IMR-90 (cell line): ENCODE data around the gene ATP5PO. TPM values are rescaled to one million over a fixed set of nuclear protein-coding genes. Genes with fewer than 3 reads are reported as not detected.

Experiments used
- ATAC-seq: fragments of 200-7000 bp; cut with Tn5 transposase; 2 replicates; pipeline ENCODE4 v1.9.1; 2020; ENCODE audit warnings: low read depth, mild to moderate bottlenecking, moderate library complexity
- BruUV-seq: library from RNA; stranded (reverse); fragments of 400-500 nt; replicated peaks from 2 replicates; lab custom pipeline; 2021; lab: Mats Ljungman, UMichigan
- CTCF ChIA-PET: fragments of 300-600 bp; formaldehyde crosslinking; extraction: SDS; loops from one replicate; lab custom pipeline; 2021; ENCODE audit warnings: antibody characterized with exemption; lab: Yijun Ruan, JAX
- POLR2A ChIA-PET: fragments of 300-600 bp; sonication (Branson Sonifier 250); formaldehyde crosslinking; loops from one replicate; lab custom pipeline; 2022; ENCODE audit warnings: antibody characterized with exemption; ENCODE audit not compliant: unreplicated experiment; lab: Charles Lee
- DNase-seq: peaks from one replicate; pipeline ENCODE4 v3.0.0; 2013
- H2AFZ ChIP-seq: replicated peaks from 2 replicates; pipeline ENCODE3; 2013; ENCODE audit warnings: low read length, mild to moderate bottlenecking; ENCODE audit not compliant: poor library complexity
- H2AK5ac ChIP-seq: 2 replicates; pipeline ENCODE4 v1.6.1; 2013; ENCODE audit warnings: low read depth, low read length, inconsistent platforms
- H2AK9ac ChIP-seq: replicated peaks from 2 replicates; pipeline ENCODE3; 2013; ENCODE audit warnings: mild to moderate bottlenecking, low read depth, low read length, moderate library complexity; ENCODE audit not compliant: poor library complexity
- H2BK120ac ChIP-seq: 2 replicates; pipeline ENCODE4 v1.6.1; 2013; ENCODE audit warnings: low read depth, low read length, inconsistent platforms
- H2BK15ac ChIP-seq: 3 replicates; pipeline ENCODE4 v1.6.1; 2013; ENCODE audit warnings: low read depth, low read length, inconsistent platforms
- H2BK20ac ChIP-seq: 2 replicates; pipeline ENCODE4 v1.6.1; 2013; ENCODE audit warnings: low read depth, mild to moderate bottlenecking, inconsistent platforms, low read length, moderate library complexity
- H2BK5ac ChIP-seq: 2 replicates; pipeline ENCODE4 v1.6.1; 2013; ENCODE audit warnings: mild to moderate bottlenecking, low read depth, low read length, inconsistent platforms; ENCODE audit not compliant: poor library complexity, severe bottlenecking
- H3K14ac ChIP-seq: replicated peaks from 2 replicates; pipeline ENCODE4 v1.6.1; 2013; ENCODE audit warnings: low read depth, low read length, inconsistent platforms
- H3K18ac ChIP-seq: 2 replicates; pipeline ENCODE4 v1.6.1; 2013; ENCODE audit warnings: low read depth, low read length, control low read depth
- H3K23ac ChIP-seq: 2 replicates; pipeline ENCODE4 v1.6.1; 2013; ENCODE audit warnings: low read depth, low read length, inconsistent platforms
- H3K27ac ChIP-seq: 2 replicates; pipeline ENCODE4 v1.5.1; 2013; ENCODE audit warnings: mild to moderate bottlenecking, control low read depth, low read length; ENCODE audit not compliant: insufficient read depth
- H3K27me3 ChIP-seq: 2 replicates; pipeline ENCODE4 v1.6.1; 2013; ENCODE audit warnings: low read length; ENCODE audit not compliant: control insufficient read depth, insufficient read depth
- H3K36me3 ChIP-seq: 2 replicates; pipeline ENCODE4 v1.6.1; 2013; ENCODE audit warnings: low read length, mixed read lengths; ENCODE audit not compliant: control insufficient read depth, insufficient read depth
- H3K4ac ChIP-seq: 2 replicates; pipeline ENCODE4 v1.6.1; 2013; ENCODE audit warnings: low read depth, low read length, inconsistent platforms
- H3K4me1 ChIP-seq: 2 replicates; pipeline ENCODE4 v1.6.1; 2013; ENCODE audit warnings: low read length, mixed read lengths; ENCODE audit not compliant: control insufficient read depth, insufficient read depth
- H3K4me2 ChIP-seq: 2 replicates; pipeline ENCODE4 v1.6.1; 2013; ENCODE audit warnings: low read depth, mild to moderate bottlenecking, control low read depth, low read length, moderate library complexity
- H3K4me3 ChIP-seq: 2 replicates; pipeline ENCODE4 v1.5.1; 2013; ENCODE audit warnings: low read depth, mild to moderate bottlenecking, control low read depth, low read length, moderate library complexity; ENCODE audit not compliant: insufficient read depth
- H3K56ac ChIP-seq: 2 replicates; pipeline ENCODE4 v1.6.1; 2013; ENCODE audit warnings: low read length, inconsistent platforms; ENCODE audit not compliant: insufficient read depth; ENCODE audit errors: extremely low read depth
- H3K79me1 ChIP-seq, 2 experiments: 2 replicates each; pipeline ENCODE4 v1.6.1; 2013; ENCODE audit warnings: low read length in 2 of 2, inconsistent platforms in 1 of 2, low read depth in 1 of 2
- H3K9ac ChIP-seq: 2 replicates; pipeline ENCODE4 v1.6.1; 2013; ENCODE audit warnings: low read depth, low read length, control low read depth
- H3K9me1 ChIP-seq: 2 replicates; pipeline ENCODE4 v1.6.1; 2013; ENCODE audit warnings: low read length, inconsistent platforms; ENCODE audit not compliant: insufficient read depth
- H3K9me3 ChIP-seq: 2 replicates; pipeline ENCODE4 v1.6.1; 2013; ENCODE audit warnings: low read length; ENCODE audit not compliant: control insufficient read depth, insufficient read depth
- H4K20me1 ChIP-seq: 2 replicates; pipeline ENCODE4 v1.6.1; 2013; ENCODE audit warnings: low read length, inconsistent platforms; ENCODE audit not compliant: insufficient read depth
- H4K5ac ChIP-seq: 2 replicates; pipeline ENCODE4 v1.6.1; 2013; ENCODE audit warnings: mild to moderate bottlenecking, low read depth, low read length, control low read depth
- H4K8ac ChIP-seq, 2 experiments: 2 replicates each; pipeline ENCODE4 v1.6.1; 2013; ENCODE audit warnings: low read depth in 2 of 2, low read length in 2 of 2, control low read depth in 1 of 2, inconsistent platforms in 1 of 2
- H4K91ac ChIP-seq: 2 replicates; pipeline ENCODE4 v1.6.1; 2013; ENCODE audit warnings: low read depth, low read length, inconsistent platforms; ENCODE audit not compliant: insufficient read depth
- BHLHE40 ChIP-seq: fragments of 150-350 bp; IDR thresholded peaks from 2 replicates; pipeline ENCODE4 v1.6.1; 2016; ENCODE audit warnings: mild to moderate bottlenecking, low read depth, low read length
- CEBPB ChIP-seq: IDR thresholded peaks from 2 replicates; pipeline ENCODE4 v1.6.1; 2012; ENCODE audit warnings: low read depth, low read length, improper control_type of control experiment
- CHD1 ChIP-seq: IDR thresholded peaks from 2 replicates; pipeline ENCODE4 v1.6.1; 2012; ENCODE audit warnings: low read depth, low read length, improper control_type of control experiment
- CTCF ChIP-seq: conservative IDR thresholded peaks from 2 replicates; pipeline ENCODE4 v1.5.1; 2012; ENCODE audit warnings: mild to moderate bottlenecking, low read depth, low read length, improper control_type of control experiment
- ELK1 ChIP-seq: fragments of 150-350 bp; IDR thresholded peaks from 2 replicates; pipeline ENCODE4 v1.6.1; 2016; ENCODE audit warnings: low read depth, mild to moderate bottlenecking, low read length, moderate library complexity, borderline replicate concordance
- FOS ChIP-seq: fragments of 150-350 bp; IDR thresholded peaks from 2 replicates; pipeline ENCODE4 v1.6.1; 2016; ENCODE audit warnings: low read depth, low read length
- MAFK ChIP-seq: IDR thresholded peaks from 2 replicates; pipeline ENCODE4 v1.6.1; 2012; ENCODE audit warnings: low read depth, low read length, improper control_type of control experiment
- MAZ ChIP-seq: IDR thresholded peaks from 2 replicates; pipeline ENCODE4 v1.6.1; 2012; ENCODE audit warnings: low read depth, mild to moderate bottlenecking, low read length, improper control_type of control experiment, moderate library complexity, borderline replicate concordance
- MXI1 ChIP-seq: IDR thresholded peaks from 2 replicates; pipeline ENCODE4 v1.6.1; 2012; ENCODE audit warnings: low read depth, mild to moderate bottlenecking, low read length, moderate library complexity, borderline replicate concordance
- NFE2L2 ChIP-seq: fragments of 150-350 bp; IDR thresholded peaks from 2 replicates; pipeline ENCODE4 v1.6.1; 2016; ENCODE audit warnings: low read depth, mild to moderate bottlenecking, low read length
- POLR2A ChIP-seq: IDR thresholded peaks from 2 replicates; pipeline ENCODE4 v1.6.1; 2012; ENCODE audit warnings: mild to moderate bottlenecking, low read depth, low read length
- RAD21 ChIP-seq: IDR thresholded peaks from 2 replicates; pipeline ENCODE4 v1.6.1; 2012; ENCODE audit warnings: low read length, improper control_type of control experiment
- RCOR1 ChIP-seq: IDR thresholded peaks from 2 replicates; pipeline ENCODE4 v1.6.1; 2012; ENCODE audit warnings: mild to moderate bottlenecking, low read length, improper control_type of control experiment; ENCODE audit not compliant: insufficient replicate concordance
- RFX5 ChIP-seq: IDR thresholded peaks from 2 replicates; pipeline ENCODE4 v1.8.0; 2012; ENCODE audit warnings: low read depth, mild to moderate bottlenecking, low read length, moderate library complexity
- SMC3 ChIP-seq: fragments of 150-350 bp; IDR thresholded peaks from 2 replicates; pipeline ENCODE4 v1.6.1; 2016; ENCODE audit warnings: low read depth, mild to moderate bottlenecking, antibody characterized with exemption, low read length, moderate library complexity
- USF2 ChIP-seq: fragments of 150-350 bp; IDR thresholded peaks from 2 replicates; pipeline ENCODE4 v1.6.1; 2017; ENCODE audit warnings: mild to moderate bottlenecking, antibody characterized with exemption, low read length, low read depth
- WGBS, 2 experiments: methylation state at CpG; one replicate each; pipeline versions ENCODE4 v1.1.5 to v1.1.7; 2013; ENCODE audit warnings: missing lambda C conversion rate in 2 of 2; ENCODE audit not compliant: insufficient read length in 1 of 2; ENCODE audit errors: extremely low coverage in 2 of 2; 5-methylcytosine and 5-hydroxymethylcytosine counted together
- dilution Hi-C: fragments of 300-500 bp; cut with HindIII; formaldehyde crosslinking; loops from one replicate; pipeline ENCODE4 v1.14.3; 2018; ENCODE audit warnings: low sequenced_read_pairs; ENCODE audit not compliant: unreplicated experiment
- in situ Hi-C: fragments of 300-500 bp; cut with MboI; formaldehyde crosslinking; loops from 3 replicates; pipeline ENCODE4 v1.14.3; 2019; ENCODE audit warnings: low sequenced_read_pairs, inconsistent platforms, mixed read lengths
- intact Hi-C: fragments of 100-400 bp; cut with micrococcal nuclease; formaldehyde crosslinking; loops from 2 replicates; pipeline ENCODE4 v1.10.0; 2022
- polyA plus RNA-seq, 3 experiments: library from polyadenylated mRNA; depleted of rRNA; stranded (reverse); fragments of >200 nt; gene quantifications; 2 replicates each; pipeline ENCODE4 v1.2.3, GENCODE V29; 2012; ENCODE audit warnings: low replicate concordance in 1 of 3
- total RNA-seq: library from RNA; depleted of rRNA; stranded (reverse); fragments of >200 nt; gene quantifications from 2 replicates; pipeline ENCODE4 v1.2.3, GENCODE V29; 2012

ATP5PO gene
- total and polyA plus RNA-seq, 2 of the 4 experiments (the other 2 are of a cell fraction): 237 to 250 TPM

DNA sequence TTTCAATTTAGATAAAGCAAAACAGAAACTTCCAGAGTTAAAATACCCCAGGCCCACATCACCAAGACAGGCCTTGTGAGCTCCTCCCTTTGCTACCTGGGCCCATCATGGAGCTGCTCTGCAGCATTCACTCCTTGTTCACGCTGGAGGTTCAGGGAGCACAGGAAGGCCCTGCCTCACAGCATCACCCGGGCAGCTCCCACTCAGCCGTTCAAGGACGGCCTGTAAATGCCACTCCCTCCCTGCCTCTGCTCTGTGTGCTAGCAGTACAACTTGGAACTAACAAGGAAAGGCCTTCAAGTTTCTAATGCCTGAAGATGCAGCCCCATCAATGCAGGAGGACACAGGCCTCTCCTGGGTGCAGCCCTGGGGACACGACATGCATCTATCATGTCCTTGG lies 11.6 kb downstream of the ATP5PO start:
- ChIA-PET POLR2A (interaction anchor here (0.6 kb wide), 1 partner anchor 241 kb away, joined by 3 read pairs; no protein-coding TSS in a partner anchor), CTCF (no interaction called here)
- Histone ChIP-seq H3K4me1 (peaks cover 4% of the 10 kb centered on the region), H4K91ac (no peak overlapping the region), H3K23ac (no peak overlapping the region), H2AK9ac (no peak overlapping the region), H3K9me3 (no peaks in the 10 kb centered on the region), H2BK20ac (no peak overlapping the region), H2AFZ (no peak overlapping the region), H3K4ac (no peak overlapping the region), H3K79me1 (peaks cover 0 to 3% of the 10 kb centered on the region in 2 experiments; a peak in 1 of 4 replicates), H2BK15ac (no peak overlapping the region), H3K4me2 (no peak overlapping the region), H3K27me3 (no peaks in the 10 kb centered on the region), H2BK5ac (no peak overlapping the region), H2BK120ac (no peak overlapping the region), H3K9ac (no peak overlapping the region), H3K14ac (no peak overlapping the region), H3K9me1 (peaks cover 1% of the 10 kb centered on the region; the same call in 1 of the 2 replicates), H4K5ac (no peak overlapping the region), H3K27ac (no peak overlapping the region), H3K18ac (no peak overlapping the region), H2AK5ac (no peak overlapping the region), H3K56ac (no peak overlapping the region), H4K20me1 (no peaks in the 10 kb centered on the region), H3K36me3 (peaks cover 48% of the 10 kb centered on the region), H3K4me3 (no peak overlapping the region), H4K8ac (no peak overlapping the region)
- DNase-seq: no peak
- WGBS, 2 experiments: 81% methylated on average over 3 of the region's 5 CpGs; no CpG with 5 or more reads in 1 of the 2 experiments
- dilution Hi-C loops (no loop called here), in situ Hi-C loops (loop anchor here (25.0 kb wide), 1 partner anchor 708 kb away; the partner anchor contains the start of gene RCAN1), intact Hi-C loops (no loop called here)
- no peak for ATAC-seq
- TF ChIP-seq FOS: no peak
- TF ChIP-seq MAFK: no peak
- TF ChIP-seq MAZ: no peak
- TF ChIP-seq RCOR1: no peak
- no peak for TF ChIP-seq CTCF
- TF ChIP-seq RFX5: no peak
- no peak for TF ChIP-seq POLR2A
- TF ChIP-seq USF2: no peak
- no peak for TF ChIP-seq ELK1
- no peak for TF ChIP-seq RAD21
- TF ChIP-seq CEBPB: no peak
- TF ChIP-seq SMC3: no peak
- TF ChIP-seq CHD1: no peak
- no peak for TF ChIP-seq MXI1
- TF ChIP-seq NFE2L2: no peak
- TF ChIP-seq BHLHE40: no peak
- no TSS peak for BruUV-seq
